ENCODE measurements around the gene ZNF225. TPM values are rescaled to one million over a fixed set of nuclear protein-coding genes. Genes with fewer than 3 reads are reported as not detected.

ZNF225 gene
- total and polyA plus RNA-seq, 8 donors, result 1.0 to 3.9 (median 1.8) TPM

DNA sequence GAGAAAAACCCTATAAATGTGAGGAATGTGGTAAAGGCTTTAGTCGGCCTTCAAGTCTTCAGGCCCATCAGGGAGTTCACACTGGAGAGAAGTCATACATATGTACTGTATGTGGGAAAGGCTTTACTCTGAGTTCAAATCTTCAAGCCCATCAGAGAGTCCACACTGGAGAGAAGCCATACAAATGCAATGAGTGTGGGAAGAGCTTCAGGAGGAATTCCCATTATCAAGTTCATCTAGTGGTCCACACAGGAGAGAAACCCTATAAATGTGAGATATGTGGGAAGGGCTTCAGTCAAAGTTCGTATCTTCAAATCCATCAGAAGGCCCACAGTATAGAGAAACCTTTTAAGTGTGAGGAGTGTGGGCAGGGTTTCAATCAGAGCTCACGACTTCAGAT lies 63.4 kb downstream of the ZNF225 start:
- peaks cover 11 to 54% (median 51%) of the 10 kb centered on the region in 3 donors for H3K36me3 ChIP-seq
- H3K27me3 ChIP-seq, result no peaks in the 10 kb centered on the region
- no peak overlapping the region for H3K27ac ChIP-seq
- DNase-seq (no peak), FAIRE-seq (no peak), ATAC-seq (no peak)
- 91 to 96% methylated on average over 3 of the region's 3 CpGs for WGBS, 2 donors
- H3K4me3 ChIP-seq, result no peak overlapping the region
- H3K4me1 ChIP-seq, result no peaks in the 10 kb centered on the region
- intact Hi-C loops (cut with DNase I), result no loop called here
- TF ChIP-seq, protein P1, sequence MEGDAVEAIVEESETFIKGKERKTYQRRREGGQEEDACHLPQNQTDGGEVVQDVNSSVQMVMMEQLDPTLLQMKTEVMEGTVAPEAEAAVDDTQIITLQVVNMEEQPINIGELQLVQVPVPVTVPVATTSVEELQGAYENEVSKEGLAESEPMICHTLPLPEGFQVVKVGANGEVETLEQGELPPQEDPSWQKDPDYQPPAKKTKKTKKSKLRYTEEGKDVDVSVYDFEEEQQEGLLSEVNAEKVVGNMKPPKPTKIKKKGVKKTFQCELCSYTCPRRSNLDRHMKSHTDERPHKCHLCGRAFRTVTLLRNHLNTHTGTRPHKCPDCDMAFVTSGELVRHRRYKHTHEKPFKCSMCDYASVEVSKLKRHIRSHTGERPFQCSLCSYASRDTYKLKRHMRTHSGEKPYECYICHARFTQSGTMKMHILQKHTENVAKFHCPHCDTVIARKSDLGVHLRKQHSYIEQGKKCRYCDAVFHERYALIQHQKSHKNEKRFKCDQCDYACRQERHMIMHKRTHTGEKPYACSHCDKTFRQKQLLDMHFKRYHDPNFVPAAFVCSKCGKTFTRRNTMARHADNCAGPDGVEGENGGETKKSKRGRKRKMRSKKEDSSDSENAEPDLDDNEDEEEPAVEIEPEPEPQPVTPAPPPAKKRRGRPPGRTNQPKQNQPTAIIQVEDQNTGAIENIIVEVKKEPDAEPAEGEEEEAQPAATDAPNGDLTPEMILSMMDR (IDR thresholded peaks at IDR 0.05), result no peak
- peaks cover 0 to 3% (median 2%) of the 10 kb centered on the region in 4 donors for H3K9me3 ChIP-seq

DNA sequence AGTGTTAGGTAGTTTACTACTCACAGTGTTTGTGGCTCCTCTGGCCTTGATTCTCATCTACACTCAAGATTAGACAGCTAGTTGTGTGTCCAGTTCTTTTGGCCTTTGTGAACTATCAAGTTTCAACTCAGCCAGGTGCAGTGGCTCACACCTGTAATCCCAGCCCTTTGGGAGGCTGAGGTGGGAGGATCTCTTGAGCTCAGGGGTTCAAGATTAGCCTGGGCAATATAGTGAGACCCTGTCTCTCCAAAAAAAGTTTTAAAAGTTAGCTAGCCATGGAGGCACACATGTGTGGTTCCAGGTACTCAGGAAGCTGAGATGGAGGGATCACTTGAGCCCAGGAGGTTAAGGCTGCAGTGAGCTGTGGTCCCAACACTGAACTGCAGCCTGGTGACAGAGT lies 67.8 kb downstream of the ZNF225 start:
- ATAC-seq, result no peak
- peaks cover 0 to 3% (median 2%) of the 10 kb centered on the region in 4 donors for H3K9me3 ChIP-seq
- intact Hi-C loops (cut with DNase I), result no loop called here

DNA sequence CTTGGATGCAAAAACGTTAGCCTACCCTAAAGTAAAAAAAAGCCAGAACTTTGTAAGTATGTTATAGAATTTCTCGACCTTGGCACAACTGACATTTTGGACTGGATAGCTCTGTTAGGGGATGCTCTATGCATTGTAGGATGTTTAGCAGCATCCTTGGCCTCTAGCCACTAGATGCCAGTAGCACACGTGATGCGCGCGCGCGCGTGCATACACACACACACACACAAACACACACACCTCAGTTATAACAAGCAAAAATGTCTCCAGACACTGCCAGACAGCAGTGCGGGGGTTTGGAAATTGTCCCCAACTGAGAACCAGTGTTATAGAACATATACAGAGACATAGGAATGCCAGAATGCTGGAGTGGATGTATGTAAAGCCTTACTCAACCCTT lies 68.9 kb downstream of the ZNF225 start:
- Histone ChIP-seq H3K27me3 (no peaks in the 10 kb centered on the region), H3K27ac (no peak overlapping the region), H3K4me3 (no peak overlapping the region), H3K4me1 (no peaks in the 10 kb centered on the region), H3K9me3 (peaks cover 0 to 3% (median 0%) of the 10 kb centered on the region in 4 donors), H3K36me3 (no peaks in the 10 kb centered on the region)
- intact Hi-C loops (cut with DNase I), result no loop called here
- WGBS, 2 donors, result 79 to 86% methylated on average over 10 of the region's 10 CpGs
- ATAC-seq (no peak), FAIRE-seq (no peak), DNase-seq (no peak)
- TF ChIP-seq, protein P1 (IDR thresholded peaks at IDR 0.05), result no peak

More for the DNA sequence above, 67.8 kb downstream of the ZNF225 start:
- DNase-seq (no peak), FAIRE-seq (no peak)
- no peak overlapping the region for H3K4me3 ChIP-seq
- no peaks in the 10 kb centered on the region for H3K4me1 ChIP-seq
- TF ChIP-seq, protein P1 (IDR thresholded peaks at IDR 0.05), result no peak
- no peak overlapping the region for H3K27ac ChIP-seq
- no peaks in the 10 kb centered on the region for H3K27me3 ChIP-seq
- H3K36me3 ChIP-seq, result peaks cover 2 to 10% (median 10%) of the 10 kb centered on the region in 3 donors

Other genes starting within 250 kb of the ZNF225 start
- gene ZNF404, start 229.4 kb upstream of the ZNF225 start, total RNA-seq, result 1 to 10 TPM in 2 of 6 donors, under 1 TPM in 4; 0.51 to 2.5 (median 0.73) TPM
- 1 to 10 TPM; 4.3 to 5.0 TPM for gene ZNF404, start 229.4 kb upstream of the ZNF225 start, polyA plus RNA-seq
- 1 to 10 TPM; 2.7 to 8.7 (median 4.4) TPM for gene ZNF45, start 178.1 kb upstream of the ZNF225 start, total RNA-seq
- gene ZNF45, start 178.1 kb upstream of the ZNF225 start, polyA plus RNA-seq, result 1 to 10 TPM; 2.3 to 5.1 TPM
- 1 to 10 TPM in 5 of 6 donors, under 1 TPM in 1; 0.98 to 3.9 (median 1.5) TPM for gene ZNF221, start 162.2 kb upstream of the ZNF225 start, total RNA-seq
- 1 to 10 TPM in 1 of 2 donors, under 1 TPM in 1; 0.65 to 1.3 TPM for gene ZNF221, start 162.2 kb upstream of the ZNF225 start, polyA plus RNA-seq
- 1 to 10 TPM; 1.2 to 5.2 (median 2.9) TPM for gene ZNF155, start 129.2 kb upstream of the ZNF225 start, total RNA-seq
- gene ZNF155, start 129.2 kb upstream of the ZNF225 start, polyA plus RNA-seq, result 1 to 10 TPM; 2.9 to 7.3 TPM
- gene ZNF230, start 110.4 kb upstream of the ZNF225 start, total RNA-seq, result 1 to 10 TPM in 5 of 6 donors, under 1 TPM in 1; 0.79 to 2.9 (median 2.0) TPM
- gene ZNF230, start 110.4 kb upstream of the ZNF225 start, polyA plus RNA-seq, result 1 to 10 TPM in 1 of 2 donors, under 1 TPM in 1; 0.84 to 1.9 TPM
- 1 to 10 TPM; 1.2 to 1.7 (median 1.5) TPM for gene ZNF222, start 88.0 kb upstream of the ZNF225 start, total RNA-seq
- gene ZNF222, start 88.0 kb upstream of the ZNF225 start, polyA plus RNA-seq, result 1 to 10 TPM; 1.3 to 3.6 TPM
- 1 to 10 TPM in 5 of 6 donors, under 1 TPM in 1; 0.95 to 4.7 (median 1.7) TPM for gene ZNF223, start 61.4 kb upstream of the ZNF225 start, total RNA-seq
- 1 to 10 TPM; 2.5 to 4.4 TPM for gene ZNF223, start 61.4 kb upstream of the ZNF225 start, polyA plus RNA-seq
- 1 to 10 TPM in 1 of 6 donors, under 1 TPM in 5; 0.42 to 1.9 (median 0.85) TPM for gene ZNF284, start 41.2 kb upstream of the ZNF225 start, total RNA-seq
- gene ZNF284, start 41.2 kb upstream of the ZNF225 start, polyA plus RNA-seq, result under 1 TPM; 0.53 to 0.92 TPM
- 10 to 100 TPM in 4 of 6 donors, 1 to 10 TPM in 2; 5.4 to 16.4 (median 10.2) TPM for gene ZNF224, start 19.0 kb upstream of the ZNF225 start, total RNA-seq
- 10 to 100 TPM; 11.9 to 22.6 TPM for gene ZNF224, start 19.0 kb upstream of the ZNF225 start, polyA plus RNA-seq
- gene ZNF234, start 28.2 kb downstream of the ZNF225 start, total RNA-seq, result 1 to 10 TPM; 2.0 to 7.2 (median 4.1) TPM
- 1 to 10 TPM; 2.2 to 2.9 TPM for gene ZNF234, start 28.2 kb downstream of the ZNF225 start, polyA plus RNA-seq
- 10 to 100 TPM in 1 of 6 donors, 1 to 10 TPM in 5; 4.8 to 11.7 (median 6.2) TPM for gene ZNF226, start 51.7 kb downstream of the ZNF225 start, total RNA-seq
- gene ZNF226, start 51.7 kb downstream of the ZNF225 start, polyA plus RNA-seq, result 10 to 100 TPM in 1 of 2 donors, 1 to 10 TPM in 1; 5.7 to 12.8 TPM
- 1 to 10 TPM; 6.3 to 9.7 (median 8.6) TPM for gene ZNF227, start 99.1 kb downstream of the ZNF225 start, total RNA-seq
- gene ZNF227, start 99.1 kb downstream of the ZNF225 start, polyA plus RNA-seq, result 1 to 10 TPM; 2.9 to 4.2 TPM
- gene ZNF233, start 146.5 kb downstream of the ZNF225 start, total RNA-seq, result under 1 TPM; 0.20 to 0.75 (median 0.30) TPM
- gene ZNF233, start 146.5 kb downstream of the ZNF225 start, polyA plus RNA-seq, result under 1 TPM; 0.30 to 0.49 TPM
- gene ZNF235, start 191.6 kb downstream of the ZNF225 start, total RNA-seq, result 1 to 10 TPM in 5 of 6 donors, under 1 TPM in 1; 0.82 to 3.7 (median 1.5) TPM
- 1 to 10 TPM; 1.5 to 1.9 TPM for gene ZNF235, start 191.6 kb downstream of the ZNF225 start, polyA plus RNA-seq
- 1 to 10 TPM; 1.6 to 4.4 (median 2.5) TPM for gene ZNF112, start 243.3 kb downstream of the ZNF225 start, total RNA-seq
- gene ZNF112, start 243.3 kb downstream of the ZNF225 start, polyA plus RNA-seq, result 1 to 10 TPM in 1 of 2 donors, under 1 TPM in 1; 0.99 to 2.8 TPM

Measured in pancreas (tissue), 10 donors.